H1 (cell line): ENCODE results near the gene CRTC1. TPM values are rescaled to one million over a fixed set of nuclear protein-coding genes. Genes with fewer than 3 reads are reported as not detected.

Source experiments
- ATF2 ChIP-seq: IDR thresholded peaks from 2 replicates; pipeline ENCODE4 v1.6.1; 2012; ENCODE audit warnings: low read length, inconsistent platforms
- BRCA1 ChIP-seq: IDR thresholded peaks from 2 replicates; pipeline ENCODE4 v1.6.1; 2012; ENCODE audit warnings: low read depth, low read length, improper control_type of control experiment
- CTBP2 ChIP-seq: IDR thresholded peaks from 2 replicates; pipeline ENCODE4 v1.7.0; 2011; ENCODE audit warnings: borderline replicate concordance, mild to moderate bottlenecking, moderate library complexity, mixed read lengths, low read length; ENCODE audit not compliant: insufficient read depth, insufficient read length
- MAX ChIP-seq: IDR thresholded peaks from 2 replicates; pipeline ENCODE4 v1.6.1; 2012; ENCODE audit warnings: inconsistent platforms
- SIN3A ChIP-seq, 2 experiments: IDR thresholded peaks in 1 of 2; conservative IDR thresholded peaks in 1 of 2; 2 replicates each; pipeline ENCODE4 v1.6.1; 2011 to 2012; ENCODE audit warnings: low read length in 2 of 2, improper control_type of control experiment in 1 of 2, low read depth in 1 of 2, mild to moderate bottlenecking in 1 of 2
- TBP ChIP-seq: IDR thresholded peaks from 2 replicates; pipeline ENCODE4 v1.6.1; 2011; ENCODE audit warnings: low read depth, low read length, improper control_type of control experiment
- polyA plus RNA-seq, 7 experiments: library from polyadenylated mRNA; depleted of rRNA in 3 of 7; stranded (reverse) in 5 of 7; unstranded in 2 of 7; fragments of >200 nt in 5 of 7; fragments of 200-250 nt in 2 of 7; gene quantifications; 1 replicate in 5 of 7; 2 replicates in 1 of 7; 4 replicates in 1 of 7; pipeline versions ENCODE4 v1.2.1 to v1.2.3, GENCODE V29; 2011 to 2013; ENCODE audit warnings: missing spikeins in 2 of 7, mixed read lengths in 2 of 7
- total RNA-seq: library from RNA; stranded (reverse); fragmentation: NEBNext Ultra II Directional; extraction: Animal tissue kit (Norgen Biotek cat#: 25700); gene quantifications from 2 replicates; pipeline ENCODE4 v1.2.1, GENCODE V29; 2021

CRTC1 gene
- total and polyA plus RNA-seq, 2 of the 8 experiments (the other 6 are each of a cell fraction or from before 2014, with no cell fraction given), result 2.9 to 8.5 TPM

GRCh38 chr19:18764591-18765051 is 81.1 kb downstream of the CRTC1 start (continued):
- TF ChIP-seq ATF2, result no peak
- TF ChIP-seq BRCA1, result no peak
- no peak for TF ChIP-seq MAX
- TF ChIP-seq TBP, result no peak
- TF ChIP-seq SIN3A (conservative IDR thresholded peaks at IDR 0.05 in 1 of 2, IDR thresholded peaks at IDR 0.05 in 1 of 2; ENCODE audit: low read depth in 1 of 2, low read length in 2 of 2), result no peak
- no peak for TF ChIP-seq CTBP2
